Fibroblast of lung (primary cell): ENCODE measurements around the gene ARF4. TPM values are rescaled to one million over a fixed set of nuclear protein-coding genes. Genes with fewer than 3 reads are reported as not detected.

Experiments
- DNase-seq, 2 donors: peaks; one replicate each; pipeline versions ENCODE4 v3.0.0 to v3.0.0-alpha.2; 2010; ENCODE audit warnings: low read depth in 2 of 2
- H2AFZ ChIP-seq: 2 replicates; pipeline ENCODE4 v1.5.1; 2012; ENCODE audit warnings: low read length, control low read depth, inconsistent platforms
- H3K27ac ChIP-seq: 2 replicates; pipeline ENCODE4 v1.5.1; 2011; ENCODE audit warnings: low read length, control low read depth; ENCODE audit not compliant: insufficient read depth
- H3K27me3 ChIP-seq: 2 replicates; pipeline ENCODE4 v1.5.1; 2011; ENCODE audit warnings: mild to moderate bottlenecking, low read length; ENCODE audit not compliant: control insufficient read depth, insufficient read depth
- H3K36me3 ChIP-seq: 2 replicates; pipeline ENCODE4 v1.5.1; 2011; ENCODE audit warnings: low read length; ENCODE audit not compliant: control insufficient read depth, insufficient read depth
- H3K4me1 ChIP-seq: 2 replicates; pipeline ENCODE4 v1.5.1; 2011; ENCODE audit warnings: low read length; ENCODE audit not compliant: control insufficient read depth, insufficient read depth; ENCODE audit errors: extremely low read depth
- H3K4me2 ChIP-seq: 2 replicates; pipeline ENCODE4 v1.5.1; 2011; ENCODE audit warnings: low read length, control low read depth; ENCODE audit not compliant: insufficient read depth; ENCODE audit errors: extremely low read depth
- H3K4me3 ChIP-seq, 4 experiments: fragments of 200-600 bp in 1 of 4; sonication (generic) in 1 of 4; replicated peaks in 1 of 4; 2 replicates each; pipeline ENCODE4 v1.5.1; 2011 to 2016; ENCODE audit warnings: low read length in 4 of 4, low read depth in 3 of 4, mild to moderate bottlenecking in 3 of 4, control low read depth in 2 of 4, inconsistent platforms in 1 of 4, mixed read lengths in 1 of 4; ENCODE audit not compliant: insufficient read depth in 1 of 4; ENCODE audit errors: control extremely low read depth in 1 of 4
- H3K79me2 ChIP-seq: 2 replicates; pipeline ENCODE4 v1.5.1; 2012; ENCODE audit warnings: mild to moderate bottlenecking, low read length, inconsistent platforms; ENCODE audit not compliant: control insufficient read depth, insufficient read depth
- H3K9ac ChIP-seq: 2 replicates; pipeline ENCODE4 v1.5.1; 2011; ENCODE audit warnings: mild to moderate bottlenecking, low read length, control low read depth; ENCODE audit not compliant: insufficient read depth
- H3K9me3 ChIP-seq: 2 replicates; pipeline ENCODE4 v1.5.1; 2012; ENCODE audit warnings: low read depth, low read length; ENCODE audit not compliant: control insufficient read depth, insufficient read depth
- H4K20me1 ChIP-seq: 2 replicates; pipeline ENCODE4 v1.5.1; 2011; ENCODE audit warnings: low read length; ENCODE audit not compliant: control insufficient read depth, insufficient read depth; ENCODE audit errors: extremely low read depth
- CTCF ChIP-seq, 2 donors: IDR thresholded peaks in 1 of 2; conservative IDR thresholded peaks in 1 of 2; 1 replicate in 1 of 2; 2 replicates in 1 of 2; pipeline ENCODE4 v1.5.1; 2011 to 2012; ENCODE audit warnings: low read length in 2 of 2, control low read depth in 1 of 2, inconsistent platforms in 1 of 2, low read depth in 1 of 2, mild to moderate bottlenecking in 1 of 2
- EZH2 ChIP-seq: IDR thresholded peaks from 2 replicates; pipeline ENCODE4 v1.5.1; 2012; ENCODE audit warnings: low read length, control low read depth, mild to moderate bottlenecking; ENCODE audit errors: missing control alignments
- polyA plus RNA-seq, 2 donors: library from polyadenylated mRNA; depleted of rRNA in 1 of 2; stranded (reverse) in 1 of 2; unstranded in 1 of 2; fragments of >200 nt; gene quantifications; 2 replicates each; pipeline ENCODE4 v1.2.1, GENCODE V29; 2011 to 2012; ENCODE audit warnings: missing spikeins in 1 of 2
- total RNA-seq: library from RNA; depleted of rRNA; stranded (reverse); fragments of >200 nt; gene quantifications from 2 replicates; pipeline ENCODE4 v1.2.1, GENCODE V29; 2014

ARF4 gene
- total and polyA plus RNA-seq, 2 donors (not counting 1 experiment from before 2014, with no cell fraction given), result 173 to 761 TPM

- DNase-seq, result no peak
- H3K27ac ChIP-seq, result peak overlapping the region; percentile 97
- TF ChIP-seq EZH2 (no peak), CTCF (conservative IDR thresholded peaks at IDR 0.05 in 1 of 2, IDR thresholded peaks at IDR 0.05 in 1 of 2; ENCODE audit: low read depth in 1 of 2, low read length in 2 of 2) (no peak)
- peaks cover 81% of the 10 kb centered on the region for H3K79me2 ChIP-seq
- H3K9me3 ChIP-seq, result no peaks in the 10 kb centered on the region
- no peak overlapping the region for H2AFZ ChIP-seq
- H3K4me2 ChIP-seq, result peak overlapping the region; percentile 96
- peaks cover 1% of the 10 kb centered on the region for H3K36me3 ChIP-seq
- peak overlapping the region; percentile 46 for H3K9ac ChIP-seq
- H3K4me3 ChIP-seq, result peak overlapping the region; percentile 60 to 98 (median 86)
- peaks cover 25% of the 10 kb centered on the region for H4K20me1 ChIP-seq
- H3K4me1 ChIP-seq, result peaks cover 7% of the 10 kb centered on the region
- no peaks in the 10 kb centered on the region for H3K27me3 ChIP-seq
These were observed 3.0 kb downstream of the ARF4 start for GRCh38 chr3:57594144-57594543.

- Histone ChIP-seq H3K4me3 (peak overlapping the region in 1 of 4 experiments; percentile 84), H3K27me3 (no peaks in the 10 kb centered on the region), H3K9me3 (no peaks in the 10 kb centered on the region), H3K36me3 (peaks cover 1% of the 10 kb centered on the region), H3K27ac (no peak overlapping the region), H2AFZ (no peak overlapping the region), H3K4me2 (no peak overlapping the region), H3K79me2 (peaks cover 96% of the 10 kb centered on the region), H4K20me1 (peaks cover 32% of the 10 kb centered on the region), H3K9ac (no peak overlapping the region), H3K4me1 (peaks cover 4% of the 10 kb centered on the region)
- no peak for DNase-seq
- TF ChIP-seq CTCF (conservative IDR thresholded peaks at IDR 0.05 in 1 of 2, IDR thresholded peaks at IDR 0.05 in 1 of 2; ENCODE audit: low read depth in 1 of 2, low read length in 2 of 2) (no peak), EZH2 (no peak)
These were observed 4.8 kb downstream of the ARF4 start for GRCh38 chr3:57592306-57592705.

GRCh38 chr3:57587905-57588304 is 9.2 kb downstream of the ARF4 start:
- Histone ChIP-seq H3K79me2 (peaks cover 97% of the 10 kb centered on the region), H3K4me2 (no peak overlapping the region), H3K36me3 (no peaks in the 10 kb centered on the region), H2AFZ (no peak overlapping the region), H3K4me3 (no peak overlapping the region), H4K20me1 (peaks cover 14% of the 10 kb centered on the region), H3K27me3 (no peaks in the 10 kb centered on the region), H3K4me1 (peaks cover 2% of the 10 kb centered on the region), H3K27ac (no peak overlapping the region), H3K9ac (no peak overlapping the region), H3K9me3 (no peaks in the 10 kb centered on the region)
- TF ChIP-seq CTCF (conservative IDR thresholded peaks at IDR 0.05 in 1 of 2, IDR thresholded peaks at IDR 0.05 in 1 of 2; ENCODE audit: low read depth in 1 of 2, low read length in 2 of 2) (no peak), EZH2 (no peak)
- DNase-seq, result no peak
